GM18861 (cell line): ENCODE data around the gene KIF26B.

Experiments
- ATAC-seq: cut with Tn5 transposase; IDR thresholded peaks from one replicate; pipeline ENCODE4 v1.9.1; 2021; ENCODE audit not compliant: unreplicated experiment

The KIF26B gene

DNA sequence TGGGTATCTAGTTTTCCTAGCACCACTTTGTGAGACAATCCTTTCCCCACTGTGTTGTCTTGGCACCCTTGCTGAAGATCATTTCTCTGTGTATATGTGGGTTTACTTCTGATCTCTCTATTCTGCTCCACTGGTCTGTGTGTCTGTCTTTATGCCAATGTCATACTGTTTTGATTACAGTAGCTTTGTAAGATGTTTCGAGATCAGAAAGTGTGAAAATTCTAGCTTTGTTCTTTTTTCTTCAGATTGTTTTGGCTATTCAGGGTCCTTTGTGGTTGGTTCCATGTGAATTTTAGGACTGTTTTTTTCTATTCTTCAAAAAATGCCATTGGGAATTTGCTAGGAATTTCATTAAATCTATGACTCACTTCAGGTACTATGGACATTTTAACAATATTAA lies 116.2 kb downstream of the KIF26B start:
- no peak for ATAC-seq

DNA sequence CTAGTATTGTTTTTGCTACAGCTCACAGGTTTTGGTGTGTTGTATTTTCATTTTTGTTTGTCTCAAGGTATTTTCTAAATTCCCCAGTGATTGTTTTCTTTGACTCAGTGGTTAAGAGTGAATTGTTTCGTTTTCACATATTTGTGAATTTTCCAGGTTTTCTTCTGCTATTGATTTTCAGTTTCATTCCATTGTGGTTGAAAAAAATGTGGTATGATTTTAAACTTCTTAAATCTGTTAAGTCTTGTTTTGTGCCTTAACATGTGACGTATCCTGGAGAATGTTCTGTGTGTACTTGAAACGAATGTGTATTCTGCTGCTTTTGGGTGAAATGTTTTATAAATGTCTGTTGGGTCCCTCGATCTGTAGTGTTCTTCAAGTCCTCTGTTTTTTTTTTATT lies 117.9 kb downstream of the KIF26B start:
- ATAC-seq, result no peak

DNA sequence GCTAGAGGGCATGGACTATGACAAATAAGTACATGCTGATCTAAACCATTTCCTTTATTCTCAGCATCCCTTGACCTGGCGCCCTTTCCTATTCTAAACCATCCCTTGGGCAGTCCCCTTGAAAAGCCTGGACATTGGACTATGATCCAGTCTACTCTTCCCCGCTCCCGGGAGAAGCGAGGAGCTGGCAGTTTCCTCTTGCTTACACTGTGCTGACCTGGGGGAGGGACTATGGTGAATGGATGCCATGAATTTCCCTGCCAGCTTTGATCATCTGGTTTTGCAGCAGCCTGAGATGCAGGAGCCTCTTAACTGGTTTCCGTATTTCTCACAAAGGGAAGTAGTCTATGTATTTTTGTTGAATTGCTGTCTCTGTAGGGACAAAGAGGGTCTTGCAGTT lies 121.7 kb downstream of the KIF26B start:
- ATAC-seq, result no peak

- ATAC-seq, result no peak
These were observed 122.5 kb downstream of the KIF26B start for GRCh38 chr1:245277276-245277675.

GRCh38 chr1:245278846-245279245 lies 124.1 kb downstream of the KIF26B start:
- no peak for ATAC-seq

GRCh38 chr1:245279346-245279745 lies 124.6 kb downstream of the KIF26B start:
- no peak for ATAC-seq

DNA sequence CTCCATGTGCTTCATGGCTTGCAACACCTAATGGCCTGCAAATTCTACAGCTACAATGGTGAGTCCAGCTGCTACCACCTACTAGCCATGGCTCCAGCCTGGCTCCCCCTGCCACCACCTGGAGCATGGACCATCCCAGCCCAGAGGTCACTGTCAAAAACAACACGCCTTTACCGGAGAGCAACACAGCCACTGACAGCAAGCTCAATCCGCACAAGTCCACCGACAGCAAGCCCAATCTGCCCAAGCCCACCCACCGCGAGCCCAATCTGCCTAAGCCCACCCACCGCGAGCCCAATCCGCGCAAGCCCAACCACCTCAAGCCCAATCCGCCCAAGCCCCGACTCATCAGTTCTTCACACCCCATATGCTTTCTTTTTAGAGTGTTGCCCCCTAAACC lies 128.2 kb downstream of the KIF26B start:
- ATAC-seq, result no peak

DNA sequence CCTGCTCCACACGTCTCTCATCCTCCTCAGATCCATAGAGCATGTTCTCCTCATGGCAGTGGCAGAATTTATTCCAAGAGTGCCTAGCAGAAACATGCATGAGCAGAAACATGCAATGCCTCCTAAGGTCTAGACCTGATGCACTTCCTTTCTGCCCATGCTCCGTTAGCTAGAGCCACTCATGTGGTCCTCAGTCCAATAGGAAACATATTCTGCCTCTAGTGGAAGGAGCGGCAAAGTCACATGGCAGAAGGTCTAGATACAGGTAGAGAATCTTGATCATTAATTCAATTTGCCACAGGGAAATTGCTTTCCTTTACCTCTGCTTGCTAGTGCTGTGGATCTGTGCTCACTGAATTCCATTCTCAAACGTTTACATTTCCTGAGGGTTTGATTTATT lies 130.4 kb downstream of the KIF26B start:
- ATAC-seq, result no peak

- ATAC-seq, result no peak
These were observed 134.0 kb downstream of the KIF26B start for GRCh38 chr1:245288796-245289195.

DNA sequence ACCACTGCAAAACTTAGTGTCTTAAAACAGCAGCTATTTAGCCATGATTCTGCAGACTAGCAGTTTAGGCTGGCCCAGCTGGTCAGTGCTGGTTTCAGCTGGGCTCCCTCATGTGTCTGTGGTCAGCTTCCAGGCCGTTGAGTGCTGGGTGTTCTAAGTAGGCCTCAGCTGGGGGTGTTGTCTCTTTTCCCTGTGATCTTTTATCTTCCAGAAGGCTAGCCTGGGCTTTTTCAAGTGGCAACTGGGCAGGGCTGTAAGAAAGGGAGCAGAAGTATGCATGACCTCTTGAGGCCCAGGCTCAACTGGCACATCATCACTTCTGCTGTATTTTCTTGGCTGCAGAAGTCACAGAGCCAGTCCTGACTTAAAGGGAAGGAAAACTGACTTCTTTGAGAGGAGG lies 136.1 kb downstream of the KIF26B start:
- no peak for ATAC-seq

- no peak for ATAC-seq
These were observed 136.6 kb downstream of the KIF26B start for GRCh38 chr1:245291351-245291750.

DNA sequence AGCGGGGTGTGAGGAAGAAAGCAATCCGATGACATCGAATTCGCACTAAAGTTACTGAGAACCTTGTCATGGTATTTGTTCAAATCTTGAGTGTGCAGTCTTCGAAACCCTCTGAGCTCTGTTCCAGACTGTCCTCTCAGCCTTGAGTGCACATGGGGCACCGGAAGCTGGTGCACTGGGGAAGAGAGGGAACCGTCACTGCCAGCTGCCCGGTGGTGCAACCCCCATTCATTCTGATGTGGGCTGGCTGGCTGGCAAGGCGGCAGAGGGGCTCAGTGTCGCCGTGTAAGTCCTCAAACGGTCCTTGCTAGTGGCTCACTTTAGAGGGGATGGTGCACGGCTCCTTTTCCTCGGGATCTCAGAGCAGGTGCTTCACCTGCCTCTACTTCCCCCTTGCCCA lies 137.4 kb downstream of the KIF26B start:
- no peak for ATAC-seq

- ATAC-seq, result no peak
These were observed 137.8 kb downstream of the KIF26B start for GRCh38 chr1:245292553-245292952.

- ATAC-seq, result no peak
These were observed 139.2 kb downstream of the KIF26B start for GRCh38 chr1:245294020-245294419.

DNA sequence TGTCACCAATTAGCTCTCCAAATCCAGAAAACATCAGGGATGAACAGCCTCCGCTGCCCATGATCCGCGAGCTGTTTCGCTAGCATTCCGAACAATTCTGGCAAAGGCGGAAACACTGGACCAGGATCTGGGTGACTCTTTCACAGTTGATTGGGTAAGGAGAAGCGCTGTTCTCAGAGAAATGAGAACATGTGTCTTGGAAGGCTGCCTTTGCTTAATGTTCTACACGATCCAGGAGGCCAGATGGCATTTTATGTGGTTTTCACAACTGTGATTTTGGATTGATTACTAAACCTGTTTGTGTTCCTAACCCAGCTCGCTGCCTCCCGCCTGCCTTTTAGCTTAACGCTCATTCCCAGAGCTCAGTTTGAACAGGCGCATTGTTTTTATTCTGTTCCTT lies 144.0 kb downstream of the KIF26B start:
- no peak for ATAC-seq

DNA sequence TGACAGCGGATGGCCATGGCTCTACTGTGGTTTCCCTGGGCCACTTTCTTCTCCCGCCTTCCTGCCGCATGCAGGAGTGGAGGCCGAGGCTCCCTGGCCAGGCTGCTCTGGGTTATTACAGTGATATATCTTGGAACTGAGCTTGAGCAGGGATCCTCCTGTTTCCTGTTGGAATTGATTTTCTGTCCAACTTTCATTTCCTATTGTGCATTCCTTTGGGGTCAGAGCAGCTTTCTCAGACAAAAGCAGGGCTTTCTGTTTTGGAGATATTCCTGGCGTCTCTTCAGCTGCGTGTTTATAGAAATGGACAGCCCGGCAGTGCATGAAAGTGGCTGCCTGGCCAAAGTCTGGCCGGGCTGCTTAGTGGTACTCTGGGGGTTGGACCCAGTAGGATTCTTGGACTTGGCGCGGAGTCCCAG lies 146.4 kb downstream of the KIF26B start:
- ATAC-seq, result no peak

- ATAC-seq, result no peak
These were observed 147.1 kb downstream of the KIF26B start for GRCh38 chr1:245301921-245302320.

DNA sequence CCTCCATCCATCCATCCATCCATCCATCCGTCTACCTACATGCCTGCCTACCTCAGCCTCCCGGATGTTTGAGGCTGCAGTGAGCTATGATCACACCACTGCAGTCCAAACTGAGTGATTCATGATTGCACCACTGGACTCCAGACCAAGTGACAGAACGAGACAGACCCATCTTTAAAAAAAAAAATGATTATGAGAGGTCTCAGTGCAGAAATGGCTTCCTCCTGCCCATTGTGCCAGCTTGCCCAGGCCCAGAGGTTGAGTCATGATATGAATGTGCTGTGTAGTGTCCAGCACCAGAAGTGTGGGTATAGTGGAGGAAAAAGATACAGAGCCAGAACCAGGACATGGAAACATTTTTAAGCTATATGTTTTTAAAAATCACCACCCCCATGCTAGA lies 149.9 kb downstream of the KIF26B start:
- ATAC-seq, result no peak

DNA sequence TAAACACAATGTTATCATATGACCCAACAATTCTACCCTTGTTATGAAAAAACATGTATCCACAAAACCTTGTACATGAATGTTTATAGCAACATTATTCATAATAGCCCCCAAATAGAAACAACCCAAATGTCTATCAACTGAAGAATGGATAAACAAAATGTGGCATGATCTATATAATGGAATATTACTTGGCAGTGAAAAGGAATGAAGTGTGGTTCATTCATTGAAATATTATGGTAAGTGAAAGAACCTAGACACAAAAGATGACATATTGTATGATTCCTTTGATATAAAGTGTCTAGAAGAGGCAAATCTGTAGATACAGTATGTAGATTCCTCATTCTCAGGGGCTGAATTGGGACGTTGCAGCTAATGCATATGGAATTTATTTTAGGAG lies 151.2 kb downstream of the KIF26B start:
- ATAC-seq, result no peak

- ATAC-seq, result no peak
These were observed 152.0 kb downstream of the KIF26B start for GRCh38 chr1:245306628-245307410.

DNA sequence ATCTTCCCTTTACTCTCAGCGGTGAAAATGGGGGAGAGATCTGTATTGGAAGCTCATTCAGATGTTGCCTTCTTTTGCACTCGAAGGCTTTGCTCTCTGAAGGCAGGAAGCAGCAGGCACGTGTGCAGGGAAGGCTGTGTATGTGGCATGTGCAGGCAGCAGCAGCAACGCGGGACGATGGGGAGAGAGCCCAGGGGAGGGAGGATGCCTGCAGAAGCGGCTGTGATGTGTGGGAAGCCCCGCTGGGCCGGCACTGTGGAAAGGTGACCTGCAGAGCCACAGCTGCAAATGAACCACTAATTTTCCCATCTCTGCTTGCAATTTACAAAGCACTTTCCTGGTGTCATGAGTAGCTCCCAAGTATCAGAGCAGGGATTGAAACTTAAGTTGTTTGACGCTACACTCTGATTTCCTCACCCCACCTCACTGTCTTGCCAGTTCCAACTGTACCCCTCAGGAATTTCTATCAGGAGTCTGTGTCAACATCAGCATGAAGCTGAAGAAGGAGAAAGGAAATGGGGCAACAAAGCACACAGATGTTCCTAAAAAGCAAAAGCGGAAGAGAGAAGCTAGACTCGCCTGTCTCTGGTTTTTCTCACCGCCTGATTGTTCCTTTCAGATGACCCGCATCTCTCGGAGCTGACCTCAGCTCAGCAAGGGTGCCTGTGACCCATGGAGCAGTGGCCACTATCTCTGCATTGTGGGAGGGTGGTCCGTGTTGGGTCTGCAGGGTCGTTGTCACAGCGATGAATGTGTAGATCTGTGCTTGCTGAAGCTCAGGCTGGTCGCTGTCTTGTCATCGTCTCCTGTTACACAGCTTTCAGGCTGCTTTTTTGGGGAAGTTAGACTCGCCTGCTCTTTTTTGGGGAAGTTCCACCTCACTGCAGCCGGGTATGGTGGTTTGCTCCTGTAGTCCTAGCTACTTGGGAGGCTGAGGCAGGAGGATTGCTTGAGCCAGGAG lies 156.1 kb downstream of the KIF26B start:
- ATAC-seq, result no peak

GRCh38 chr1:245311887-245312536 lies 157.2 kb downstream of the KIF26B start:
- no peak for ATAC-seq
